Right renal pelvis (tissue), 4 donors: ENCODE measurements around the gene ASMT. TPM values are rescaled to one million over a fixed set of nuclear protein-coding genes. Genes with fewer than 3 reads are reported as not detected.

ENCODE experiments used
- polyA plus RNA-seq, 4 donors: library from polyadenylated mRNA; unstranded; fragments of 120-200 nt; gene quantifications; one replicate each; pipeline ENCODE4 v1.2.1, GENCODE V29; 2013; ENCODE audit not compliant: insufficient read length in 4 of 4

Gene ASMT
- polyA plus RNA-seq, 4 donors = 0.08 TPM; not detected in 3

Other genes starting within 250 kb of the ASMT start
- gene SLC25A6, start 222.9 kb upstream of the ASMT start, polyA plus RNA-seq = 100 to 1,000 TPM; 503 to 757 (median 533) TPM
- 10 to 100 TPM; 35.1 to 51.5 (median 41.8) TPM for gene ASMTL, start 162.2 kb upstream of the ASMT start, polyA plus RNA-seq
- gene P2RY8, start 77.9 kb upstream of the ASMT start, polyA plus RNA-seq = 1 to 10 TPM; 1.1 to 1.7 (median 1.3) TPM
- 10 to 100 TPM; 42.8 to 56.5 (median 45.6) TPM for gene AKAP17A, start 23.5 kb upstream of the ASMT start, polyA plus RNA-seq